HG03135 (cell line): Measurements from ENCODE around the gene TRIM2.

Experiments
- ATAC-seq: cut with Tn5 transposase; IDR thresholded peaks from one replicate; pipeline ENCODE4 v1.9.1; 2021; ENCODE audit warnings: mild to moderate bottlenecking, moderate library complexity; ENCODE audit not compliant: unreplicated experiment

Gene TRIM2

GRCh38 chr4:153367092-153367491, 162.8 kb downstream of the TRIM2 start:
- no peak for ATAC-seq

DNA sequence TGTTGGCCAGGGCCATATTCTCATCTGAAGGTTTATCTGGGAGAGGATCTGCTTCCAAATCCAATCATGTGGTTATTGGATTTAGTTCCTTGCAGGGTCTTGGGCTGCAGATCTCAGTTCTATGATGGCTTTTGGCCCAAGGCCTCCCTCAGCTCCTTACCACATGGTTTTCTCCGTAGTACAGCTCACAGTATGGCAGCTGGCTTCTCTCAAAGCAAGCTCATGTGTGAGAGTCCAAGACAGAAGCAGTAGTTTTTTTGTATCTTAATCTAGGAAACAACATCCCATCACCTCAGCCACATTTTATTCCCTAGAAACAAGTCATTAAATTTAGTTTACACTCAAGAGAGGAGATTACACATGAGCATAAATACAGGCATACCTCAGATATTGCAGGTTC, 164.8 kb downstream of the TRIM2 start:
- ATAC-seq = no peak

DNA sequence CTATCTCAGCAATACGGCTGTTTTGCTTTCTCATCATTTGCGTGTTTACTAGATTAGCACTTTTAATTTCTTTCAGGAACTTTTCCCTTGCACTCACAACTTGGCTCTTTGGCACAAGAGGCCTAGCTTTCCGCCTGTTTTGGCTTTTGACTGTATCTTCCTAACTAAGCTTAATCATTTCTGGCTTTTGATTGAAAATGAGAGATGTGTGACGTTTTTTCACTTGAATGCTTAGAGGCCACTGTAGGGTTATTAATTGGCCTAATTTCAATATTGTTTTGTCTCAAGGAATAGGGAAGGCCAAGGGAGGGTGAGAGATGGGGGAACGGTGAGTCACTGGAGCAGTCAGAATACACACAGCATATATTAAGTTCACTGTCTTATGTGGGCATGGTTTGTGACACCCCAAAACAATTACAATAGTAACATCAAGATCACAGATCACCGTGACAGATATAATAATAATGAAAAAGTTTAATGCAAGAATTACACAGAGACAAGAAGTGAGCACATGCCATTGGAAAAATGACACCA, 167.5 kb downstream of the TRIM2 start:
- no peak for ATAC-seq

DNA sequence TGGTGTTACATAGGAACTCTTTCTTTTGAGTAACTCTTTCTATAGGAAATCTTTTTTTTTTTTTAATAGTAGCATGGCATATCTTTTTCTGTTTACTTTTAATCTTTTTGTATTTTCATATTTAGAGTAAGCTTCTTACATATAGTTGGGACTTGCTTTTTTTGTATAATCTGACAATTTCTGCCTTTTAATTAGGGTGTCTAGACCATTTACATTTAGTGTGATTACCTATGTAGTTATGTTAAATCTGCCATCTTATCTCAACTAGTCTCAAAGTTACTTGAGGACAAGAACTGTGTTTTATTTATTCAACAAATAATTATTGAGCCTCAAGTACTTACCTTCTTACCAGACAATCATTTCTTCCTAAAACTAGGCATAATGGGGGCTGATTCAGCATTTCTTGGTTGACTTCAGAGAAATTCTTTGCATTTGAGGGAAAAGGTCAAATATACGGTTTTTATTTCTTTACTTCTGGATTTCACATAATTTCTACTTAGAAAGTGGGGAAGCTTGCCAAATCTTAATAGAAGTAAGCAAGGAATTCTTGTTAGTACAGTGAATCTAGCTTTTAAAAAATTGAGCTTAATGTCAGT, 168.8 kb downstream of the TRIM2 start:
- no peak for ATAC-seq

- ATAC-seq = no peak
Observed at GRCh38 chr4:153374442-153374841, 170.2 kb downstream of the TRIM2 start.

GRCh38 chr4:153375303-153375702, 171.1 kb downstream of the TRIM2 start:
- no peak for ATAC-seq

DNA sequence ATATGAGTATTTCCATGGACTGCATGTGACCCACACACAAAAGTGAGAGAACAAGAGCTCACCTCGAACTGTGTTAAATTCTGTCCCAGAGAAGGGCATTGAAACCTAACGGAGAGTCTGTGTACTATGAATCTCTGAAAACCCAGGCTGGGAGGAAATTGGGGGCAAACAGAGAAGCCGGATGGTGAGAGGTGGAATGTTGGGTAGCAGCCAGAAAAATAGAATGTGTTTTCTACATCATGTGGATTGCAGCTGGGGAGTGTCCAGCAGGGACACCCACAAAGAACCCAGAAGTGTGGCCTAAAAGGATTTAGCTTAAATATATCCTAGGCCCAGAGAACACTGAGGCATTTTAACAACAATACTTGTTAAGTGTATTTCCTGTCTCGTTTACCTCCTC, 178.9 kb downstream of the TRIM2 start:
- no peak for ATAC-seq

DNA sequence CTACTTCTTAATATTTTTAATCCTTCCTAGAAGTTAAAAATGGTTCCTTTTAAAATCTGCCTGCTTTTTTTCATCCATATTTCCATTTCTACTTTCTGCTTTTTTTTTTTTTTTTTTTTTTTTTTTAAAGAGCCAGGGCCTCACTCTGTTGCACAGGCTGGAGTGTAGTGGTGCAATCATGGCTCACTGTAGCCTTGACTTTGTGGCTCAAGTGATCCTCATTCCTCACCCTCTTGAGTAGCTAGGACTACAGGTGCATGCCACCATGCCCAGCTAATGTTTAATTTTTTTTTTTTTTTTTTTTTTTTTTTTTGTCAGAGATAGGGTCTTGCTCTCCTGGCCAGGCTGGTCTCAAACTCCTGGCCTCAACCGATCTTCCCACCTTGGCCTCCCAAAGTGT, 179.9 kb downstream of the TRIM2 start:
- ATAC-seq = no peak

DNA sequence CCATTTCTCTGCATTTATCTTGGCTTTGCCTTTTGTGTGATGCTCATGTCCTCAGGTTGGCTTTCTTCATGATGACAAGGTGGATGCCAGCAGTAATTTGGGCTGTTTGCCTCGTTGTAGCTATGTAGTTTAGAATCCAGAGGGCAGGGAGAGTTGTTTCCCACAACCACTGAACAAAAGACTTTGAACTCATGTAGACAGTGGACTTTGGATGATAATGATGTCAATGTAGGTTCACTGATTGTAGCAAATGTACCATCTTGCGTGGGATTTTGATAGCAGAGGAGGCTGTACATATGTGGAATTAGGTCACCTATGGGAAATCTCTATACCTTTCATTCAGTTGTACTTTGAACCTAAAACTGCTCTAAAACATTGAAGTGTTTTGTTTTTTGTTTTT, 181.5 kb downstream of the TRIM2 start:
- no peak for ATAC-seq

DNA sequence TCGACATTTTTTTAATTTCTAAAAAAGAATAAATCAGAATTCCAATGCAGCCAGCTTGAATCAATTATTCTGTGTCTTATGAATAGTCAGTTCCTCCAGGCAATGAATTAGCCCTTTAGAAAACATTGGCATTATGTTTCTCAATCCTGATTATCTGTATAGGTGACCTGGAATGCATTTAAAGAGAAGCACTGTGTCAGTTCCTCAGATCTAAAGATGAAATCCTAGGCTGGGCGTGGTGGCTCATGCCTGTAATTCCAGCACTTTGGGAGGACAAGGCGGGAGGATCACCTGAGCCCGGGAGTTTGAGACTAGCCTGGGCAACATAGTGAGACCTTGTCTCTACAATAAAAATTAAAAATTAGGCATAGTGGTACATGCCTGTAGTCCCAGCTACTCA, 183.7 kb downstream of the TRIM2 start:
- ATAC-seq = no peak
